ENCODE measurements around the gene TMEM138. TPM values are rescaled to one million over a fixed set of nuclear protein-coding genes. Genes with fewer than 3 reads are reported as not detected.

The TMEM138 gene
- total and polyA plus RNA-seq, 4 donors = 13.5 to 39.6 (median 24.2) TPM

DNA sequence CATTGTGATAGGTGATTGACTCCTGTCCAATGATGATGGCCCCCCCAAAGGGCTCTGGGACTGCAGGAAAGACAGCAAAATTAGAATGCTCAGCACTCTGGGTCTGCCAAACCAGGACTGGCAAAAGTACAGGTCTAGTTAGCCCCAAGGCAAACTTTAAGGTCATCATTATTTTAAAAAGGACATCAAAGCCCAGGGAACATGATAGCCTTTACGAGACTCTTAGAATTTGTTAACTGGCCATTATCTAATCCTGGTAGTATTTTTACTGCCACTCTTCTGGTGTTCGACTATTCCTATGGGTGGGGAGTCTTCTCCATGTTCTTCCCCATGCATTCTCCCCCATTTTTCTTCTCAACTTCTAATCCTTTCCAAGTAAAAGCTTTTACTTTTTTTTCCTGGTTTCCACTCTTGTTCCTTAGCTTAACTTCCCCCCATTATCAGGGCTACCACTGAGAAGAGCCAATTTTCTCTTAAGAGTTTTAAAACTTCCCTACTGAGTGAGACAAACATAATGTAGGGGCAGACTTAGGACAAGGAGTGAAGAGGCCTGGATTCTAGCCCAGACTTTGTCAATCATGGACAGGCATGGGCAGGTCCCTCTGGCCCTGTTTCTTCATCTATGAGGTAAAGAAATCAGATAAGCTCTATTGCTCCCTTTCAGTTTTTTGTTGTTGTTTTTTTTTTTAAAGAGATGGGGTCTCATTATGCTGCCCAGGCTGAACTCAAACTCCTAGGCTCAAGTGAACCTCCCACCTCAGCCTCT lies 36.3 kb upstream of the TMEM138 start:
- H3K27me3 ChIP-seq (ENCODE audit: control insufficient read depth in 4 of 4, insufficient read depth in 4 of 4, low read length in 3 of 4) = no peaks in the 10 kb centered on the region
- H3K4me1 ChIP-seq (ENCODE audit: control insufficient read depth in 4 of 4, insufficient read depth in 4 of 4, low read length in 3 of 4) = peaks cover 0 to 1% (median 0%) of the 10 kb centered on the region in 4 donors
- no peak overlapping the region for H3K4me3 ChIP-seq (ENCODE audit: low read depth in 1 of 3, low read length in 3 of 3)
- H3K9ac ChIP-seq (ENCODE audit: low read depth in 1 of 2, low read length in 2 of 2) = no peak overlapping the region
- H3K9me3 ChIP-seq (ENCODE audit: control insufficient read depth in 4 of 4, low read length in 3 of 4) = no peaks in the 10 kb centered on the region
- H3K27ac ChIP-seq (ENCODE audit: low read depth in 1 of 2, low read length in 2 of 2) = no peak overlapping the region
- no peak for DNase-seq (ENCODE audit: low spot score)
- TF ChIP-seq, protein P1, sequence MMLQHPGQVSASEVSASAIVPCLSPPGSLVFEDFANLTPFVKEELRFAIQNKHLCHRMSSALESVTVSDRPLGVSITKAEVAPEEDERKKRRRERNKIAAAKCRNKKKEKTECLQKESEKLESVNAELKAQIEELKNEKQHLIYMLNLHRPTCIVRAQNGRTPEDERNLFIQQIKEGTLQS (IDR thresholded peaks at IDR 0.05) = no peak
- TF ChIP-seq EGR1 (IDR thresholded peaks at IDR 0.05; ENCODE audit: low read depth in 2 of 2) (no peak), FOXA2 (IDR thresholded peaks at IDR 0.05) (no peak), GABPA (IDR thresholded peaks at IDR 0.05 in 1 of 2, conservative IDR thresholded peaks at IDR 0.05 in 1 of 2) (no peak), TAF1 (conservative IDR thresholded peaks at IDR 0.05) (no peak), YY1 (IDR thresholded peaks at IDR 0.05) (no peak), HNF4A (conservative IDR thresholded peaks at IDR 0.05) (no peak), SP1 (IDR thresholded peaks at IDR 0.05) (no peak), FOXA1 (IDR thresholded peaks at IDR 0.05) (no peak)
- TF ChIP-seq, protein P2, sequence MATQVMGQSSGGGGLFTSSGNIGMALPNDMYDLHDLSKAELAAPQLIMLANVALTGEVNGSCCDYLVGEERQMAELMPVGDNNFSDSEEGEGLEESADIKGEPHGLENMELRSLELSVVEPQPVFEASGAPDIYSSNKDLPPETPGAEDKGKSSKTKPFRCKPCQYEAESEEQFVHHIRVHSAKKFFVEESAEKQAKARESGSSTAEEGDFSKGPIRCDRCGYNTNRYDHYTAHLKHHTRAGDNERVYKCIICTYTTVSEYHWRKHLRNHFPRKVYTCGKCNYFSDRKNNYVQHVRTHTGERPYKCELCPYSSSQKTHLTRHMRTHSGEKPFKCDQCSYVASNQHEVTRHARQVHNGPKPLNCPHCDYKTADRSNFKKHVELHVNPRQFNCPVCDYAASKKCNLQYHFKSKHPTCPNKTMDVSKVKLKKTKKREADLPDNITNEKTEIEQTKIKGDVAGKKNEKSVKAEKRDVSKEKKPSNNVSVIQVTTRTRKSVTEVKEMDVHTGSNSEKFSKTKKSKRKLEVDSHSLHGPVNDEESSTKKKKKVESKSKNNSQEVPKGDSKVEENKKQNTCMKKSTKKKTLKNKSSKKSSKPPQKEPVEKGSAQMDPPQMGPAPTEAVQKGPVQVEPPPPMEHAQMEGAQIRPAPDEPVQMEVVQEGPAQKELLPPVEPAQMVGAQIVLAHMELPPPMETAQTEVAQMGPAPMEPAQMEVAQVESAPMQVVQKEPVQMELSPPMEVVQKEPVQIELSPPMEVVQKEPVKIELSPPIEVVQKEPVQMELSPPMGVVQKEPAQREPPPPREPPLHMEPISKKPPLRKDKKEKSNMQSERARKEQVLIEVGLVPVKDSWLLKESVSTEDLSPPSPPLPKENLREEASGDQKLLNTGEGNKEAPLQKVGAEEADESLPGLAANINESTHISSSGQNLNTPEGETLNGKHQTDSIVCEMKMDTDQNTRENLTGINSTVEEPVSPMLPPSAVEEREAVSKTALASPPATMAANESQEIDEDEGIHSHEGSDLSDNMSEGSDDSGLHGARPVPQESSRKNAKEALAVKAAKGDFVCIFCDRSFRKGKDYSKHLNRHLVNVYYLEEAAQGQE (IDR thresholded peaks at IDR 0.05) = no peak
- TF ChIP-seq, protein P3, sequence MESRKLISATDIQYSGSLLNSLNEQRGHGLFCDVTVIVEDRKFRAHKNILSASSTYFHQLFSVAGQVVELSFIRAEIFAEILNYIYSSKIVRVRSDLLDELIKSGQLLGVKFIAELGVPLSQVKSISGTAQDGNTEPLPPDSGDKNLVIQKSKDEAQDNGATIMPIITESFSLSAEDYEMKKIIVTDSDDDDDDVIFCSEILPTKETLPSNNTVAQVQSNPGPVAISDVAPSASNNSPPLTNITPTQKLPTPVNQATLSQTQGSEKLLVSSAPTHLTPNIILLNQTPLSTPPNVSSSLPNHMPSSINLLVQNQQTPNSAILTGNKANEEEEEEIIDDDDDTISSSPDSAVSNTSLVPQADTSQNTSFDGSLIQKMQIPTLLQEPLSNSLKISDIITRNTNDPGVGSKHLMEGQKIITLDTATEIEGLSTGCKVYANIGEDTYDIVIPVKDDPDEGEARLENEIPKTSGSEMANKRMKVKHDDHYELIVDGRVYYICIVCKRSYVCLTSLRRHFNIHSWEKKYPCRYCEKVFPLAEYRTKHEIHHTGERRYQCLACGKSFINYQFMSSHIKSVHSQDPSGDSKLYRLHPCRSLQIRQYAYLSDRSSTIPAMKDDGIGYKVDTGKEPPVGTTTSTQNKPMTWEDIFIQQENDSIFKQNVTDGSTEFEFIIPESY (IDR thresholded peaks at IDR 0.05) = no peak
- TF ChIP-seq, protein P4, sequence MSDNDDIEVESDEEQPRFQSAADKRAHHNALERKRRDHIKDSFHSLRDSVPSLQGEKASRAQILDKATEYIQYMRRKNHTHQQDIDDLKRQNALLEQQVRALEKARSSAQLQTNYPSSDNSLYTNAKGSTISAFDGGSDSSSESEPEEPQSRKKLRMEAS (IDR thresholded peaks at IDR 0.05) = no peak
- H3K36me3 ChIP-seq (ENCODE audit: control insufficient read depth in 4 of 4, insufficient read depth in 3 of 4, low read depth in 1 of 4, low read length in 3 of 4) = peaks cover 13 to 76% (median 65%) of the 10 kb centered on the region in 4 donors
- 94% methylated on average over 2 of the region's 2 CpGs for WGBS

DNA sequence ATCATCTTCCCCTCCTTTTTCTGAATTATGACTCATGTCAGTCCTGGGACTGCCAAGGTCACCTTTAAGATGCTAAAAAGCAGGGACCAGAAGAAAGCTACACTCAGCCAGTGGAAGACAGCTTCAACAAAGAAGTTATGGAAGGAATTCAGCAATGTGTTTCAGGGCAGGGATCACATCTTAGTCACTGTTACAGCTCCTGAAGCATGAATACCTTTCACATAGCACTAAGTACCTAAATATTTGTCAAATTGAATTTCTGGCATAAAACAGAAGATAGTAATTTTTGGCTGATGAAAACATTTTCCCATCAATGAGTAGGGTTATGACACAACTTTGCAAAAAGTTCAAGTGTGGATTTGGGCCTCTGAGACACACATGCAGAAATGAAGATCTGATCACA lies 34.5 kb upstream of the TMEM138 start:
- peaks cover 11 to 61% (median 48%) of the 10 kb centered on the region in 4 donors for H3K36me3 ChIP-seq (ENCODE audit: control insufficient read depth in 4 of 4, insufficient read depth in 3 of 4, low read depth in 1 of 4, low read length in 3 of 4)
- TF ChIP-seq, protein P5, sequence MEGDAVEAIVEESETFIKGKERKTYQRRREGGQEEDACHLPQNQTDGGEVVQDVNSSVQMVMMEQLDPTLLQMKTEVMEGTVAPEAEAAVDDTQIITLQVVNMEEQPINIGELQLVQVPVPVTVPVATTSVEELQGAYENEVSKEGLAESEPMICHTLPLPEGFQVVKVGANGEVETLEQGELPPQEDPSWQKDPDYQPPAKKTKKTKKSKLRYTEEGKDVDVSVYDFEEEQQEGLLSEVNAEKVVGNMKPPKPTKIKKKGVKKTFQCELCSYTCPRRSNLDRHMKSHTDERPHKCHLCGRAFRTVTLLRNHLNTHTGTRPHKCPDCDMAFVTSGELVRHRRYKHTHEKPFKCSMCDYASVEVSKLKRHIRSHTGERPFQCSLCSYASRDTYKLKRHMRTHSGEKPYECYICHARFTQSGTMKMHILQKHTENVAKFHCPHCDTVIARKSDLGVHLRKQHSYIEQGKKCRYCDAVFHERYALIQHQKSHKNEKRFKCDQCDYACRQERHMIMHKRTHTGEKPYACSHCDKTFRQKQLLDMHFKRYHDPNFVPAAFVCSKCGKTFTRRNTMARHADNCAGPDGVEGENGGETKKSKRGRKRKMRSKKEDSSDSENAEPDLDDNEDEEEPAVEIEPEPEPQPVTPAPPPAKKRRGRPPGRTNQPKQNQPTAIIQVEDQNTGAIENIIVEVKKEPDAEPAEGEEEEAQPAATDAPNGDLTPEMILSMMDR (IDR thresholded peaks at IDR 0.05; ENCODE audit: low read depth, low read length, missing input control) = no peak
- no peak for TF ChIP-seq TAF1 (conservative IDR thresholded peaks at IDR 0.05)
- TF ChIP-seq GABPA (IDR thresholded peaks at IDR 0.05 in 1 of 2, conservative IDR thresholded peaks at IDR 0.05 in 1 of 2) = no peak
- H3K4me1 ChIP-seq (ENCODE audit: control insufficient read depth in 4 of 4, insufficient read depth in 4 of 4, low read length in 3 of 4) = peaks cover 0 to 17% (median 14%) of the 10 kb centered on the region in 4 donors
- no peak for DNase-seq (ENCODE audit: low spot score)
- no peaks in the 10 kb centered on the region for H3K9me3 ChIP-seq (ENCODE audit: control insufficient read depth in 4 of 4, low read length in 3 of 4)
- no peak overlapping the region for H3K9ac ChIP-seq (ENCODE audit: low read depth in 1 of 2, low read length in 2 of 2)
- H3K27me3 ChIP-seq (ENCODE audit: control insufficient read depth in 4 of 4, insufficient read depth in 4 of 4, low read length in 3 of 4) = no peaks in the 10 kb centered on the region
- H3K27ac ChIP-seq (ENCODE audit: low read depth in 1 of 2, low read length in 2 of 2) = no peak overlapping the region
- H3K4me3 ChIP-seq (ENCODE audit: low read depth in 1 of 3, low read length in 3 of 3) = no peak overlapping the region
